HG03135 (cell line): ENCODE results near the gene AGPS.
"Not testable (repeated sequence)": the region's sequence is repeated elsewhere in the genome, so short reads cannot be mapped to it uniquely, and the experiment has no call there.

Experiments used
- ATAC-seq: cut with Tn5 transposase; IDR thresholded peaks from one replicate; pipeline ENCODE4 v1.9.1; 2021; ENCODE audit warnings: mild to moderate bottlenecking, moderate library complexity; ENCODE audit not compliant: unreplicated experiment

Gene AGPS

GRCh38 chr2:177392373-177393202, at the start of gene AGPS:
Gene AGPS, plus strand, starts transcription at chr2:177392773. Its CDS starts 17 bp downstream, at chr2:177392790.
- ATAC-seq: peak; percentile 87

DNA sequence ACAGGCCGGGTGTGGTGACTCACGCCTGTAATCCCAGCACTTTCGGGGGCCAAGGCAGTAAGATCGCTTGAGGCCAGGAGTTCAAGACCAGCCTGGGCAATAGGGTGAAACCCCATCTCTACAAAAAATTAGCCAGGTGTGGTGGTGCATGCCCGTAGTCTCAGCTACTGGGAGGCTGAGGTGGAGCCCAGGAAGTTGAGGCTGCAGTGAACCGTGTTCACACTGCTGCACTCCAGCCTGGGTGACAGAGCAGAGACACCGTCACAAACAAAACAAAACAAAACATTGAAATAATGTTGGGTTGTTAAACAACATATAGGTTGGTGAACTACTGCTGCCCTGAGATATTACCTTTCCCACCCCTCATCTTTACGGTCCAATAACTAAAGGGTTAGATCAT, 48.8 kb upstream of the AGPS start:
- no peak for ATAC-seq

DNA sequence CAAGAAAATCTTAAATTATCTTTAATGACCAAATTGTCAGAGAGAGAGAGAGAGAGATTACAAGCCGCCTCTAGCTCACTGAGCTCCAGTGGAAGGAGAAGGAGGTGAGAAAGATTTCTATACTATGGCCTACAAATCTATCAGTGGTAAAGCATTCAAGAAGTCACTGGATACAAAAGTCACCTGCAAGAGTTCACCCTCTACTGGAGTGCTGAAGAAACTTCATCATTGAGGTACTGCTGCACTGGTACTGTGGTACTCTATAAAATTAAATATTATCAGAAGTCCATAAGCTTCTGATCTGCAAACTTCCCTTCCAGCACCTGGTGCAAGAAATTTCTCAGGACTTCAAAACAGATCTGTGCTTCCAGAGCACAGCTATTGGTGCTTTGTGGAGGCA, 48.3 kb upstream of the AGPS start:
- ATAC-seq: no peak

- ATAC-seq: no peak
Observed at GRCh38 chr2:177346192-177346591, 46.4 kb upstream of the AGPS start.

DNA sequence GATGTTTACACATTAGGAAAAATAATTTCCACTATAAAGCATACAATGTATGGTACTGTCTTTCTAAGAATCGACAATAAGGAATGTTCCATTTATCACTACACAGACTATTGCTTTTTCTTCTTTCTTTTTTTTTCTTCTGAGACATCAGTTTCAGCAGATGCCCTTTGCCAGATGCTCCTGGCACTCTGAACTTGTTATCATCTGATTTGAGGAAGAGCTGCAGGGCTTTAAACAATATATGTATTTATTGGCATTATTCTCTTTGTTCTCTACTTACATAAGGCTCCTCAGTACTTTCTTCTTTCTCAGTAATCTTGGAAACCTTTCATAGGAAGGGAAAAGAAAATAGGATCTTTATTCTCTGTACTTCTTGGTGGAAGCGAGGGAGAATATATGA, 45.0 kb upstream of the AGPS start:
- no peak for ATAC-seq

DNA sequence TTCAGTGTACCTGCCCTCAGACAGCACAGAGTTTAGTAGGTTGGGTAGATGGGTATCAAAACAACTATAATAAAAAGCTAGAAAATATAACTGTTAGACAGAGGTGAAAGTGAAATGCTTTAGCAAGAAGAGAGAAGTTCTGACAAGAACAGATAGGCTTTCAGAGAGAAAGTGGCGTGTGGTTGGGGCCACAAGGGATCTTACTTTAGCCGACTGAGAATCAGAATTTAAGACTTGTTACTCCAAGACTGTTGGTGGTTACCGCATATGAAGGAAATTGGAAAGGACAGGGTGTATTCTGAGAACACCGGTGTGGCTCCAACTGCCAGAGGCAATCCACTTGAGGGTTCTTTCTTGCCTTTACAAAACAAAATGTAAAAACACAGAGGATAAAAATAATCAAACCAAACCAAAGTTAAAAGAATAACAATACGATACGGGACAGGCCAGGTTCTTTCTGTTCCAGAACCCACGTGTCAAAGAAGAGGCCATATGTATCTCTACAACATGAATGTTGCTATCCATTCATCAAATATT, 44.4 kb upstream of the AGPS start:
- ATAC-seq: no peak

GRCh38 chr2:177348733-177349693, 43.6 kb upstream of the AGPS start:
- no peak for ATAC-seq

GRCh38 chr2:177350624-177351023, 41.9 kb upstream of the AGPS start:
- ATAC-seq: not testable (repeated sequence)

DNA sequence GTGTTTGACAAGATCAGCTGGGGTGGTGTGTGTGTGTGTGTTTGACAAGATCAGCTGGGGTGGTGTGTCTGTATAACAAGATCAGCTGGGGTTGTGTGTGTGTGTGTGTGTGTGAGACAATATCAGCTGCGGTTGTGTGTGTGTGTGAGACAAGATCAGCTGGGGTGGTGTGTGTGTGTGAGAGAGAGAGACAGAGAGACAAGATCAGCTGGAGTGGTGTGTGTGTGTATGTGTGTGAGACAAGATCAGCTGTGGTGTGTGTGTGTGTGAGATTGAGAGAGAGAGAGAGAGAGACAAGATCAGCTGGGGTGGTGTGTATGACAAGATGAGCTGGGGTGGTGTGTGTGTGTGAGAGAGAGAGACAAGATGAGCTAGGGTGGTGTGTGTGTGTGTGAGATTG, 41.5 kb upstream of the AGPS start:
- ATAC-seq: not testable (repeated sequence)

GRCh38 chr2:177352441-177353186, 40.0 kb upstream of the AGPS start:
- ATAC-seq: no peak

GRCh38 chr2:177353187-177353478, 39.4 kb upstream of the AGPS start:
- ATAC-seq: no peak

DNA sequence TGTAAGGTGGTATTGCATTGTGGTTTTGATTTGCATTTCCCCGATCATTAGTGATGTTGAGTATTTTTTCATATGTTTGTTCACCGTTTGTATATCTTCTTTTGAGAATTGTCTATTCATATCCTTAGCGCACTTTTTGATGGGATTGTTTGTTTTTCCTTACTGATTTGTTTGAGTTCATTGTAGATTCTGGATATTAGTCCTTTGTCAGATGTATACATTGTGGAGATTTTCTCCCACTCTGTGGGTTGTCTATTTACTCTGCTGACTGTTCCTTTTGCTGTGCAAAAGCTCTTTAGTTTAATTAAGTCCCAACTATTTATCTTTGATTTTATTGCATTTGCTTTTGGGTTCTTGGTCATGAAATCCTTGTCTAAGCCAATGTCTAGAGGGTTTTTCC, 38.0 kb upstream of the AGPS start:
- not testable (repeated sequence) for ATAC-seq

- no peak for ATAC-seq
Observed at GRCh38 chr2:177355874-177356273, 36.7 kb upstream of the AGPS start.

DNA sequence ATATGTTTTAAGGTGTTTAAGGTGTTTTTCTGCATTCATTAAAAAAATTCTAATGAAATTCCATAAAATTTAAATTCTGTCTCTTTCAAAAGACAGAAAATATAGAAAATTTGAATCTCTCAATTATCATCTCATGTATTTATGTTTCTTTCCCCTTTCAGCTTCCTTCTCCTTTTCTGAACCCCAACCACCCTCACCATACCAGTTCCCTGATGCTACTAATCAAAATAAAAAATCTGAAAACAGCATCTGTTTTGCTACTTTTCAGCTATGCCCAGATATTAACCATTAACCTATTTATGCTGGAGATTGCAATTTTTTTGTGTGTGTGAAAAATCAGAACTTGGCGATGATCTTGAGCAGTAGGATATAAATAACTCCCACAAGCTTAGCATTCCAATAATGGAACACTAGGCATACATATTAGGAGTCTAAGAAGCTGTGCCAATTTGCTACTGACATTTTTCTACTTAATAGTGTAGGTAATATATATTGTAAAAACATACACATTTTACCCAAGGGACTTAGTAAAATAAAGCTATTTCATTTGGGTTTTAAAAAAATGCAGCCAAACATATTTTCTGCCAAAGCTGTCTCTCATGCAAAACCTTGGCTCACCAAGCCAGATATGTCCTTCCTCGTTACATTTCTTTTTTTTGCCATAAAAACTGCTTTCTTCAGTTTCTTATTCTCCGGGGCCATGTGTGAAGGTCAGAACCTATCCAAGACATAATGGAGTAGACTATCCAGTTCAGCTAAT, 32.6 kb upstream of the AGPS start:
- ATAC-seq: no peak

- ATAC-seq: no peak
Observed at GRCh38 chr2:177362499-177362898, 30.1 kb upstream of the AGPS start.

DNA sequence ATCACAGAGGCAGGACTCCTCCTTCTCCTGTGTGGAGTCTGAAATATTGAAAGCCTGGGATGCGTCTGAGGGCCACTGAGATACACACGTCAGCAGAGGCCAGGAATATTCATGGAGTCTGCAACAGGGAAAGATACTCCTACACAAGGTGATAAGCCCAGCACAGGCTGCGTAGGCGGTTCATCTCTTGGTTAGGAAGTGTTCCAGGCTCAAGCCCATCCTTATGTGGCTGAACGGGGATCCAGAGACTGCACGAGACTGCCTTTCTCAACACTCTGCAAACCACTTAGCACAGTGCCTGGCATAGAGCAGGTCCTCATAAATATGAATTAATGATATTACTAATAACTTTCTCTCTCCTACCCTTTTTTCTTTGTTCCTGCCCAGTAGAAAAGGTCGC, 29.2 kb upstream of the AGPS start:
- ATAC-seq: no peak

GRCh38 chr2:177365764-177366163, 26.8 kb upstream of the AGPS start:
- ATAC-seq: not testable (repeated sequence)

- not testable (repeated sequence) for ATAC-seq
Observed at GRCh38 chr2:177368023-177368422, 24.6 kb upstream of the AGPS start.

GRCh38 chr2:177379354-177379753, 13.2 kb upstream of the AGPS start:
- no peak for ATAC-seq

DNA sequence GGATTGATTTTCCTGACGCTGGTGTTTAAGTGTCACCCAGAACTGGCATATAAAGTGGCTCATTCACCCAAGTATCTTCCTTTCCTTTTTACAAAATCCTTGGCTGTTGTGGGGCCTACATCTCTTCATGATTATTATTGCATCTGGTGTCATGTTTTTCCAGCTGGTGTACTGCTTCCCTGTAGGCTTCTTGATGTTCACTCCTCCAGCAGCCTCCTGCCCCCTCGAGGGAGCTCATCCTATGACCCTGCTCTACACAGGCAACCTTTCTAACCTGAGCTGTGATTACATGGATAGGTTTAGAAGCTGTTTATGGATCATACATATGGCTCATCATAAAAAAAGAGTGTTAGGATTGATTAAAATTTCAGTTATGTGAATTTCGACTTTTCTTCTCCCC, 12.4 kb upstream of the AGPS start:
- no peak for ATAC-seq
